Vein endothelial cell (primary cell): ENCODE measurements around the gene SAP130. TPM values are rescaled to one million over a fixed set of nuclear protein-coding genes. Genes with fewer than 3 reads are reported as not detected.

Experiments used
- small RNA-seq: library from RNA; depleted of rRNA; stranded (forward); fragments of <200 nt; gene quantifications from one replicate; pipeline ENCODE3, GENCODE V24; 2012
- total RNA-seq: library from RNA; depleted of rRNA; stranded (reverse); fragments of >200 nt; gene quantifications from 2 replicates; pipeline ENCODE4 v1.2.3, GENCODE V29; 2012

Gene SAP130
- 12.1 and 12.4 TPM in 2 replicates for total RNA-seq

GRCh38 chr2:128027801-128028667 is at the start of gene SAP130:
Gene SAP130, minus strand, starts transcription at chr2:128028059. Its CDS starts 1,767 bp downstream, at chr2:128026292.

Small RNAs within 50 kb of the gene (small RNA-seq; reads per million reads assigned to genes)
- gene AC012306.1 (not detected), gene AC108059.3 (0.11 reads per million), gene RF00019 (not detected)

Other genes starting within 250 kb of the SAP130 start
- gene WDR33, start 216.9 kb downstream of the SAP130 start, total RNA-seq, result 35.9 and 43.8 TPM in 2 replicates
- gene POLR2D, start 169.9 kb downstream of the SAP130 start, total RNA-seq, result 23.2 and 24.0 TPM in 2 replicates
- gene AMMECR1L, start 142.1 kb downstream of the SAP130 start, total RNA-seq, result 18.9 and 23.5 TPM in 2 replicates
- gene UGGT1, start 63.1 kb upstream of the SAP130 start, total RNA-seq, result 83.3 and 101 TPM in 2 replicates